ENCODE data around the gene RNF182. TPM values are rescaled to one million over a fixed set of nuclear protein-coding genes. Genes with fewer than 3 reads are reported as not detected.
"Not testable (repeated sequence)": the region's sequence is repeated elsewhere in the genome, so short reads cannot be mapped to it uniquely, and the experiment has no call there.

Gene RNF182
- polyA plus RNA-seq, 1 of the 3 experiments (the other 2 are of a cell fraction): 8.0 TPM

GRCh38 chr6:13935190-13935880 lies 10.6 kb downstream of the RNF182 start:
- no peaks in the 10 kb centered on the region for H3K27me3 ChIP-seq (ENCODE audit: insufficient read depth)

GRCh38 chr6:13935881-13936261 lies 11.1 kb downstream of the RNF182 start:
- CTCF ChIA-PET; H2AFZ ChIP-seq (ENCODE audit: low read depth); H4K20me1 ChIP-seq (ENCODE audit: insufficient read depth); H3K9me3 ChIP-seq; H3K4me2 ChIP-seq; H3K36me3 ChIP-seq (replicated peaks in 1 of 2; ENCODE audit: control insufficient read depth in 1 of 2, insufficient read depth in 2 of 2, low read length in 1 of 2); POLR2A ChIA-PET; H3K4me1 ChIP-seq (ENCODE audit: control insufficient read depth in 1 of 2, insufficient read depth in 2 of 2, low read depth in 1 of 2, low read length in 1 of 2); H3K9ac ChIP-seq; H3K27me3 ChIP-seq (ENCODE audit: insufficient read depth); DNase-seq; H3K4me3 ChIP-seq (ENCODE audit: low read depth in 2 of 2, low read length in 1 of 2); H3K9me2 ChIP-seq: not testable (repeated sequence)
- WGBS (ENCODE audit: low lambda C conversion rate): 97% methylated on average over 3 of the region's 3 CpGs
- H3K27ac ChIP-seq (ENCODE audit: low read depth in 2 of 2, low read length in 1 of 2): 0 out of 4 replicates have a peak overlapping the region, but pooled peaks of 1 of the 2 experiments have one; percentile 13
- peaks cover 87% of the 10 kb centered on the region for H3K79me2 ChIP-seq (ENCODE audit: insufficient read depth)
- H3F3A ChIP-seq (replicated peaks; ENCODE audit: insufficient read depth): peaks cover 11% of the 10 kb centered on the region

More at GRCh38 chr6:13935190-13935880, 10.6 kb downstream of the RNF182 start:
- ChIA-PET POLR2A (no interaction called here), CTCF (interaction anchor here (0.6 kb wide), 1 partner anchor 173 kb away, joined by 3 read pairs; no protein-coding TSS in a partner anchor)
- Histone ChIP-seq H4K20me1 (ENCODE audit: insufficient read depth) (0 out of 2 replicates have a peak, but pooled peaks cover 3% of the 10 kb centered on the region), H3K4me3 (ENCODE audit: low read depth in 2 of 2, low read length in 1 of 2) (no peak overlapping the region), H3K9me3 (0 out of 2 replicates have a peak, but pooled peaks cover 4% of the 10 kb centered on the region), H3K4me1 (ENCODE audit: control insufficient read depth in 1 of 2, insufficient read depth in 2 of 2, low read depth in 1 of 2, low read length in 1 of 2) (peaks cover 0 to 7% of the 10 kb centered on the region in 2 experiments; a peak in 1 of 4 replicates), H3K36me3 (replicated peaks in 1 of 2; ENCODE audit: control insufficient read depth in 1 of 2, insufficient read depth in 2 of 2, low read length in 1 of 2) (peaks cover 0 to 5% of the 10 kb centered on the region in 2 experiments), H3K9me2 (no peaks in the 10 kb centered on the region), H3K27ac (ENCODE audit: low read depth in 2 of 2, low read length in 1 of 2) (peak overlapping the region in 1 of 2 experiments; percentile 13; a peak in 1 of 4 replicates), H3K79me2 (ENCODE audit: insufficient read depth) (peaks cover 87% of the 10 kb centered on the region), H2AFZ (ENCODE audit: low read depth) (no peak overlapping the region), H3K9ac (no peak overlapping the region), H3K4me2 (no peak overlapping the region), H3F3A (replicated peaks; ENCODE audit: insufficient read depth) (peaks cover 11% of the 10 kb centered on the region)
- WGBS (ENCODE audit: low lambda C conversion rate): 94% methylated on average over 3 of the region's 3 CpGs
- no peak for DNase-seq
- TF ChIP-seq IRF3 (IDR thresholded peaks at IDR 0.05; ENCODE audit: low read depth, low read length) (no peak), USF1 (IDR thresholded peaks at IDR 0.05; ENCODE audit: borderline replicate concordance, low read depth) (no peak), ELF1 (IDR thresholded peaks at IDR 0.05) (no peak), NFIC (IDR thresholded peaks at IDR 0.05; ENCODE audit: borderline replicate concordance) (no peak), PBX3 (IDR thresholded peaks at IDR 0.05) (0 out of 2 replicates have a peak, but pooled peaks have one; percentile 5), TAF1 (IDR thresholded peaks at IDR 0.05; ENCODE audit: borderline replicate concordance, low read depth, low read length) (no peak), RXRA (IDR thresholded peaks at IDR 0.05; ENCODE audit: borderline replicate concordance, low read depth) (no peak), EZH2phosphoT487 (IDR thresholded peaks at IDR 0.05; ENCODE audit: borderline replicate concordance, low read depth) (no peak), JUND (IDR thresholded peaks at IDR 0.05) (0 out of 2 replicates have a peak, but pooled peaks have one; percentile 14)
